Loucy (cell line): Measurements from ENCODE around the gene ISLR.

ENCODE experiments used
- H2AFZ ChIP-seq: fragments of 200-600 bp; sonication (generic); 2 replicates; pipeline ENCODE4 v1.6.0; 2016; ENCODE audit warnings: antibody characterized with exemption, mild to moderate bottlenecking, low read length, moderate library complexity
- H3F3A ChIP-seq: fragments of 200-600 bp; 2 replicates; pipeline ENCODE4 v1.6.0; 2016; ENCODE audit warnings: antibody characterized with exemption, low read depth, mild to moderate bottlenecking
- H3K27me3 ChIP-seq: fragments of 200-600 bp; sonication (generic); 2 replicates; pipeline ENCODE4 v1.6.1; 2014; ENCODE audit warnings: low read length, mild to moderate bottlenecking; ENCODE audit not compliant: insufficient read depth, poor library complexity, severe bottlenecking
- H3K36me3 ChIP-seq: fragments of 200-600 bp; sonication (generic); 2 replicates; pipeline ENCODE4 v1.6.1; 2016; ENCODE audit warnings: low read length; ENCODE audit not compliant: insufficient read depth
- H3K4me1 ChIP-seq: fragments of 200-600 bp; sonication (generic); 2 replicates; pipeline ENCODE4 v1.5.1; 2014; ENCODE audit warnings: low read length, mild to moderate bottlenecking; ENCODE audit not compliant: insufficient read depth, poor library complexity, severe bottlenecking
- H3K4me2 ChIP-seq: fragments of 200-600 bp; sonication (generic); 2 replicates; pipeline ENCODE4 v1.6.0; 2014; ENCODE audit warnings: antibody characterized with exemption, low read length, low read depth, mild to moderate bottlenecking; ENCODE audit not compliant: poor library complexity, severe bottlenecking
- H3K4me3 ChIP-seq: fragments of 200-600 bp; sonication (generic); 2 replicates; pipeline ENCODE4 v1.5.1; 2014; ENCODE audit warnings: low read length, mild to moderate bottlenecking, mixed read lengths; ENCODE audit not compliant: poor library complexity, severe bottlenecking
- H3K79me2 ChIP-seq: fragments of 200-600 bp; sonication (generic); 2 replicates; pipeline ENCODE4 v1.6.1; 2014; ENCODE audit warnings: low read length; ENCODE audit not compliant: insufficient read depth
- H3K9ac ChIP-seq: fragments of 200-600 bp; sonication (generic); 2 replicates; pipeline ENCODE4 v1.6.0; 2014; ENCODE audit warnings: mild to moderate bottlenecking, low read depth, low read length, moderate library complexity; ENCODE audit not compliant: poor library complexity, severe bottlenecking
- H3K9me2 ChIP-seq: fragments of 200-600 bp; sonication (generic); replicated peaks from 2 replicates; pipeline ENCODE4 v1.6.1; 2016; ENCODE audit warnings: low read depth, low read length, mixed read lengths
- H3K9me3 ChIP-seq: fragments of 200-600 bp; sonication (generic); 2 replicates; pipeline ENCODE4 v1.6.1; 2014; ENCODE audit warnings: mild to moderate bottlenecking, antibody characterized with exemption, low read length, low read depth; ENCODE audit not compliant: insufficient read depth
- H4K20me1 ChIP-seq: fragments of 200-600 bp; sonication (generic); 2 replicates; pipeline ENCODE4 v1.6.0; 2014; ENCODE audit warnings: antibody characterized with exemption, low read length, mild to moderate bottlenecking; ENCODE audit not compliant: insufficient read depth, poor library complexity, severe bottlenecking
- EZH2phosphoT487 ChIP-seq: fragments of 200-600 bp; IDR thresholded peaks from 2 replicates; pipeline ENCODE4 v1.6.1; 2018; ENCODE audit warnings: antibody characterized with exemption, mild to moderate bottlenecking, moderate library complexity, borderline replicate concordance
- TF ChIP-seq, protein P1 (sequence below): fragments of 200-600 bp; sonication (generic); conservative IDR thresholded peaks from 2 replicates; pipeline ENCODE4 v1.5.1; 2014; ENCODE audit warnings: mild to moderate bottlenecking, antibody characterized with exemption, low read length

Gene ISLR

DNA sequence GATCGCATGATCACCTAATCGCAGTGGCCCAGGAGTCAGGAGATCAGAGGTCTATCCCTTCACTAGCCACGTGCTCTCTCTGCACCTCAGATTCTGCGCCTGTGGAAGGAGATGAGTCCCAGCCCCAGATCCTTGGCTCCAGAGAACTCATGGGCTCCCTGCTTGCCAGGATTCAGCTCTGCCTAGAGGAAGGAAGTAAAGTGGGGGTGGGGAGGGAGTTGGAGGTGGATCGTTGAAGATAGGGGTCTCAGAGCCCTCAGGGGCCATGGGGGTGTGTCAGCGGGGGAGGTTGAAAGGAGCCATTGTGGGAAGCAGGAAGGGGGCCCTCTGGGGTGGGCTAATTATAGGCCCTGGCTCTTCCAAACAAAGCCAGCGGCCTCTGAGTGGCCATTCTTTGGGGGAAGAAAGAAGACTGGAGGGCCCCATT lies 40.4 kb downstream of the ISLR start:
- Histone ChIP-seq H4K20me1 (no peaks in the 10 kb centered on the region), H3K4me3 (no peak overlapping the region), H3K4me2 (peak overlapping the region; percentile 1), H3F3A (no peaks in the 10 kb centered on the region), H3K79me2 (peaks cover 23% of the 10 kb centered on the region; the same call in 1 of the 2 replicates), H3K9me2 (no peaks in the 10 kb centered on the region), H3K9me3 (no peaks in the 10 kb centered on the region), H3K4me1 (peaks cover 52% of the 10 kb centered on the region), H3K9ac (peak overlapping the region; percentile 15), H3K36me3 (no peaks in the 10 kb centered on the region), H2AFZ (no peak overlapping the region), H3K27me3 (no peaks in the 10 kb centered on the region)
- no peak for TF ChIP-seq EZH2phosphoT487
- TF ChIP-seq, protein P1, sequence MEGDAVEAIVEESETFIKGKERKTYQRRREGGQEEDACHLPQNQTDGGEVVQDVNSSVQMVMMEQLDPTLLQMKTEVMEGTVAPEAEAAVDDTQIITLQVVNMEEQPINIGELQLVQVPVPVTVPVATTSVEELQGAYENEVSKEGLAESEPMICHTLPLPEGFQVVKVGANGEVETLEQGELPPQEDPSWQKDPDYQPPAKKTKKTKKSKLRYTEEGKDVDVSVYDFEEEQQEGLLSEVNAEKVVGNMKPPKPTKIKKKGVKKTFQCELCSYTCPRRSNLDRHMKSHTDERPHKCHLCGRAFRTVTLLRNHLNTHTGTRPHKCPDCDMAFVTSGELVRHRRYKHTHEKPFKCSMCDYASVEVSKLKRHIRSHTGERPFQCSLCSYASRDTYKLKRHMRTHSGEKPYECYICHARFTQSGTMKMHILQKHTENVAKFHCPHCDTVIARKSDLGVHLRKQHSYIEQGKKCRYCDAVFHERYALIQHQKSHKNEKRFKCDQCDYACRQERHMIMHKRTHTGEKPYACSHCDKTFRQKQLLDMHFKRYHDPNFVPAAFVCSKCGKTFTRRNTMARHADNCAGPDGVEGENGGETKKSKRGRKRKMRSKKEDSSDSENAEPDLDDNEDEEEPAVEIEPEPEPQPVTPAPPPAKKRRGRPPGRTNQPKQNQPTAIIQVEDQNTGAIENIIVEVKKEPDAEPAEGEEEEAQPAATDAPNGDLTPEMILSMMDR: no peak

DNA sequence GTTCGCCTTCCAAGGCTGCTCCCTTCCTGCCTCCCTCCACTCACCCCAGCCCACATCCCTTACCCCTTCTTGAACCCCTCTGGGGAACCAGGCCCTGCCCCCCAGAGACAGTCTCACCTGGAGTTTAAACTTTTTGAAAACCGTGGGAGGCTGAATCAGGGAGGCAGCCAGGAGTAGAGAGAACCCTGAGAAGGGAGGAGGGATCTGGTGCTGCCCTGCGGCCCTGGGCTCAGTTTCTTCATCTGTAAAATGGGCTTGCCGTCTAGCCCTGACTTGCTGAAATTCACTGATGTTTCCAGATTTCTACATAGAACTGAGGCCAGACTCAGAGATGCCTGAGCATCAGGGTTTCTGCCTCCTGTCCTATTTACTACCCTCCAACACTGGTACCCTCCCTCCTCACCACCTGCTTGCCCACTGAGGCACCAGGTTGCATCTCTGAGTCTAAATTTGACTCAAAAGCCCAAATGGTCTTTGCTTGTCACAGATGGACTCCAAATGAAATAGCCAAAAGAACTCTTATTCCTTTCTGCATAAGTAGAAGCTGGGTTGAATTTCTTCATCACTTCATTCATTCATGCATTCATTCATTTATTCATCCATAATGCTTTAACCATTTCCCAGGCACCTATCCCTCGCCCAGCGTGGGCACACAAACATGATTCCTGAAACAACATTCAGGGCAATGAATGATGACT lies 41.0 kb downstream of the ISLR start:
- peak overlapping the region; percentile 1 for H3K4me2 ChIP-seq
- H3K9ac ChIP-seq: no peak overlapping the region
- H3K4me3 ChIP-seq: no peak overlapping the region
- no peaks in the 10 kb centered on the region for H4K20me1 ChIP-seq
- H3K4me1 ChIP-seq: peaks cover 48% of the 10 kb centered on the region
- no peaks in the 10 kb centered on the region for H3K9me3 ChIP-seq
- no peaks in the 10 kb centered on the region for H3K9me2 ChIP-seq
- peaks cover 17% of the 10 kb centered on the region; the same call in 1 of the 2 replicates for H3K79me2 ChIP-seq
- no peak overlapping the region for H2AFZ ChIP-seq
- no peak for TF ChIP-seq EZH2phosphoT487
- TF ChIP-seq, protein P1: no peak
- H3K36me3 ChIP-seq: no peaks in the 10 kb centered on the region
- no peaks in the 10 kb centered on the region for H3F3A ChIP-seq
- no peaks in the 10 kb centered on the region for H3K27me3 ChIP-seq

DNA sequence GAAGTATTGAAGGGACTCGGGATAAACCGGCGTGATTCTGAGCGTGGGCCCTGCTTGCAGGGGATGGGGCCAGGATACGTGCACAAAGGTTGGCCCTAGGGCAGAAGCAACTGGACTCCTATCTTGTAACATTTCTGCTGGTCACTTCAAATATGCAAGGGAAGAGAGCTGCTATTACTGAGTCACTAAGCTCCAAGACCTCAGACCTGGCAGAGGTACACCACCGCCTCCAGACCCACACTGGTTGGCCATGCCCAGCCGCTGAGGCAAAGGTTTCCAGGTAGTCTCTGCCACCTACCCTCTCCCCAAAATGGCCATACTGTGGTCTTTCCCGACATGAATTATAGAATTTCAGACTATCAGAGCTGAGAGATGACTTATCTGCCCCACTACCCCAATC lies 42.4 kb downstream of the ISLR start:
- peaks cover 45% of the 10 kb centered on the region for H3K4me1 ChIP-seq

More for the DNA sequence above, 42.4 kb downstream of the ISLR start:
- no peak overlapping the region for H2AFZ ChIP-seq
- no peaks in the 10 kb centered on the region for H3K36me3 ChIP-seq
- H4K20me1 ChIP-seq: no peaks in the 10 kb centered on the region
- no peaks in the 10 kb centered on the region for H3K9me3 ChIP-seq
- no peaks in the 10 kb centered on the region for H3K27me3 ChIP-seq
- H3K9me2 ChIP-seq: no peaks in the 10 kb centered on the region
- no peaks in the 10 kb centered on the region for H3F3A ChIP-seq
- no peak overlapping the region for H3K9ac ChIP-seq
- peaks cover 3% of the 10 kb centered on the region; the same call in 1 of the 2 replicates for H3K79me2 ChIP-seq
- no peak for TF ChIP-seq EZH2phosphoT487
- TF ChIP-seq, protein P1: no peak
- no peak overlapping the region for H3K4me2 ChIP-seq
- no peak overlapping the region for H3K4me3 ChIP-seq
